Endothelial cell of umbilical vein (primary cell): ENCODE measurements around the gene TECTB.

Experiments
- EZH2 ChIP-seq: IDR thresholded peaks from 2 replicates; pipeline ENCODE4 v1.6.1; 2012; ENCODE audit warnings: borderline replicate concordance, low read depth, mild to moderate bottlenecking, moderate library complexity, low read length, inconsistent platforms; ENCODE audit not compliant: severe bottlenecking
- POLR2A ChIP-seq: IDR thresholded peaks from 2 replicates; pipeline ENCODE4 v1.6.1; 2012; ENCODE audit warnings: low read depth, mild to moderate bottlenecking, control low read depth, low read length
- POLR2AphosphoS5 ChIP-seq: IDR thresholded peaks from 2 replicates; pipeline ENCODE4 v1.6.1; 2012; ENCODE audit warnings: low read depth, mild to moderate bottlenecking, control low read depth, low read length, moderate library complexity; ENCODE audit not compliant: insufficient read depth
- TF ChIP-seq, protein P1 (sequence below), 2 donors: IDR thresholded peaks; 1 replicate in 1 of 2; 2 replicates in 1 of 2; pipeline ENCODE4 v1.5.1; 2011; ENCODE audit warnings: low read length in 2 of 2, mild to moderate bottlenecking in 2 of 2, moderate library complexity in 2 of 2, control low read depth in 1 of 2, inconsistent platforms in 1 of 2, low read depth in 1 of 2; ENCODE audit not compliant: insufficient read depth in 1 of 2; ENCODE audit errors: extremely low read depth in 1 of 2
- TF ChIP-seq, protein P2 (sequence below): IDR thresholded peaks from 2 replicates; pipeline ENCODE4 v1.6.1; 2011; ENCODE audit not compliant: insufficient read depth, insufficient read length

DNA sequence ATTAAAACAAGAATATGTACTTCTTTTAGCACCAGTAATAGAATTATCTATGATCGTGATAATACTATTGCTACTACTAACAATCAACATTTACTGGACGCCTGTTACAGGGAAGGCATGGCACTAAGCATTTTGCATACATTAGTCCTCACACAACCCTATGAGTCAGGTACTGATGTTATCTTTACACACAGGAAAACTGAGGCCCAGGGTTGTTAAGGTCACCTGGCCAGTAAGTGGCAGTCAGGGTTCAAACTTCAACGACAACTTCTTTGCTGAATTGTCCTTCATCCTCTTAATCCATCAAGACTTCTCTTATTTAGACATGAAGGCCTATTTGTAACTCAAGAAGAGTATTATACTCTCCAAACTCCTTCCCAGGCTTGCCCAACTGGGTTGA, 48.8 kb downstream of the TECTB start:
- TF ChIP-seq, protein P1, sequence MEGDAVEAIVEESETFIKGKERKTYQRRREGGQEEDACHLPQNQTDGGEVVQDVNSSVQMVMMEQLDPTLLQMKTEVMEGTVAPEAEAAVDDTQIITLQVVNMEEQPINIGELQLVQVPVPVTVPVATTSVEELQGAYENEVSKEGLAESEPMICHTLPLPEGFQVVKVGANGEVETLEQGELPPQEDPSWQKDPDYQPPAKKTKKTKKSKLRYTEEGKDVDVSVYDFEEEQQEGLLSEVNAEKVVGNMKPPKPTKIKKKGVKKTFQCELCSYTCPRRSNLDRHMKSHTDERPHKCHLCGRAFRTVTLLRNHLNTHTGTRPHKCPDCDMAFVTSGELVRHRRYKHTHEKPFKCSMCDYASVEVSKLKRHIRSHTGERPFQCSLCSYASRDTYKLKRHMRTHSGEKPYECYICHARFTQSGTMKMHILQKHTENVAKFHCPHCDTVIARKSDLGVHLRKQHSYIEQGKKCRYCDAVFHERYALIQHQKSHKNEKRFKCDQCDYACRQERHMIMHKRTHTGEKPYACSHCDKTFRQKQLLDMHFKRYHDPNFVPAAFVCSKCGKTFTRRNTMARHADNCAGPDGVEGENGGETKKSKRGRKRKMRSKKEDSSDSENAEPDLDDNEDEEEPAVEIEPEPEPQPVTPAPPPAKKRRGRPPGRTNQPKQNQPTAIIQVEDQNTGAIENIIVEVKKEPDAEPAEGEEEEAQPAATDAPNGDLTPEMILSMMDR (IDR thresholded peaks at IDR 0.05; ENCODE audit: extremely low read depth in 1 of 2, insufficient read depth in 1 of 2, low read depth in 1 of 2, low read length in 2 of 2): no peak
- TF ChIP-seq POLR2A (no peak), EZH2 (no peak), POLR2AphosphoS5 (no peak)
- TF ChIP-seq, protein P2, sequence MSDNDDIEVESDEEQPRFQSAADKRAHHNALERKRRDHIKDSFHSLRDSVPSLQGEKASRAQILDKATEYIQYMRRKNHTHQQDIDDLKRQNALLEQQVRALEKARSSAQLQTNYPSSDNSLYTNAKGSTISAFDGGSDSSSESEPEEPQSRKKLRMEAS: no peak
